Fibroblast of lung (primary cell): ENCODE measurements around the gene KRT16.
"Not testable (repeated sequence)": the region's sequence is repeated elsewhere in the genome, so short reads cannot be mapped to it uniquely, and the experiment has no call there.

Experiments
- EZH2 ChIP-seq: IDR thresholded peaks from 2 replicates; pipeline ENCODE4 v1.5.1; 2012; ENCODE audit warnings: low read length, control low read depth, mild to moderate bottlenecking; ENCODE audit errors: missing control alignments
- TF ChIP-seq, protein P1 (sequence below), 2 donors: IDR thresholded peaks in 1 of 2; conservative IDR thresholded peaks in 1 of 2; 1 replicate in 1 of 2; 2 replicates in 1 of 2; pipeline ENCODE4 v1.5.1; 2011 to 2012; ENCODE audit warnings: low read length in 2 of 2, control low read depth in 1 of 2, inconsistent platforms in 1 of 2, low read depth in 1 of 2, mild to moderate bottlenecking in 1 of 2

DNA sequence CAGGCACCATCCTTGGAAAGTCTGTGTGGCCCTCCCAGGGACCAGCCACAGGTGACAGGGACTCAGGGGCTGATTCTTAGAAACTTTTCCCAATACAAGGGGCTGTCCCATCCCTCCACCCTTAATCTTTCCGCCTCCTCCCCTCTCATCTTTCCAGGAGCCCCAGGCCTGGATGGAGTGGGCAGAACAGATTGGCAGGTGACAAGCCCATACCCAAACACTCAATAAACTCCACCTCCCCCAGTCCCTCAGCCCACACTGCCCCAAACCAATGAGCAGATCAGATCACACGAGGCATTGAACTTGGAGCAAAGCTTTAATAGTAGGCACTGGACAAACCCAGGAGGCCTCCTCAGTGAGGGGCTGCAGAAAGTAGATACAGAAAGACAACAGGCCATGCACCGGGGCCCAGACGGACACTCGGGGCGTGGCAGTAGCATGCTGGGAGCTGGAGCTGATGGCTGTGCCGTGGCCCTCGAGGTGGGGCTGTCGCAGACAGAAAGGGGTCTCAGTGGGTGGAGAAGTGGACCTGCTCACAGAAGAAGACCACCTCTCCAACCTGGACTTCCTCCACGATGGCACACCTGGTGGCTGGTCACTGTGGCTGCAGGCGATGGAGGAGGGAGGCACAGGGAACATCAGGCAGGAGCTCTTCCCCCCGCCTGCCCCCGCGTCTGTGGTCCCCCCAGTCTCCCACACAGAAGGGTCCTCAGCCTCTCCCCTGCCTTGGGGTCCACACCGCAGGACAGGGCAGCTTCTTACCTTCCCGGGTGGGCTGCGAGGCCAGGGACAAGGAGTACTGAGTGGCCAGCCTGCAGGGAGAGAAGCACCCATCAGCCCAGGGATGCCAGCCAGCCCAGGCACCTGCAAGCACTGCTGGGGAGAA, 13.7 kb upstream of the KRT16 start:
- TF ChIP-seq, protein P1, sequence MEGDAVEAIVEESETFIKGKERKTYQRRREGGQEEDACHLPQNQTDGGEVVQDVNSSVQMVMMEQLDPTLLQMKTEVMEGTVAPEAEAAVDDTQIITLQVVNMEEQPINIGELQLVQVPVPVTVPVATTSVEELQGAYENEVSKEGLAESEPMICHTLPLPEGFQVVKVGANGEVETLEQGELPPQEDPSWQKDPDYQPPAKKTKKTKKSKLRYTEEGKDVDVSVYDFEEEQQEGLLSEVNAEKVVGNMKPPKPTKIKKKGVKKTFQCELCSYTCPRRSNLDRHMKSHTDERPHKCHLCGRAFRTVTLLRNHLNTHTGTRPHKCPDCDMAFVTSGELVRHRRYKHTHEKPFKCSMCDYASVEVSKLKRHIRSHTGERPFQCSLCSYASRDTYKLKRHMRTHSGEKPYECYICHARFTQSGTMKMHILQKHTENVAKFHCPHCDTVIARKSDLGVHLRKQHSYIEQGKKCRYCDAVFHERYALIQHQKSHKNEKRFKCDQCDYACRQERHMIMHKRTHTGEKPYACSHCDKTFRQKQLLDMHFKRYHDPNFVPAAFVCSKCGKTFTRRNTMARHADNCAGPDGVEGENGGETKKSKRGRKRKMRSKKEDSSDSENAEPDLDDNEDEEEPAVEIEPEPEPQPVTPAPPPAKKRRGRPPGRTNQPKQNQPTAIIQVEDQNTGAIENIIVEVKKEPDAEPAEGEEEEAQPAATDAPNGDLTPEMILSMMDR (conservative IDR thresholded peaks at IDR 0.05 in 1 of 2, IDR thresholded peaks at IDR 0.05 in 1 of 2; ENCODE audit: low read depth in 1 of 2, low read length in 2 of 2): not testable (repeated sequence)
- TF ChIP-seq EZH2: not testable (repeated sequence)
